Testis (tissue), 3 donors: ENCODE measurements around the gene ZFP3. TPM values are rescaled to one million over a fixed set of nuclear protein-coding genes. Genes with fewer than 3 reads are reported as not detected.
"Not testable (repeated sequence)": the region's sequence is repeated elsewhere in the genome, so short reads cannot be mapped to it uniquely, and the experiment has no call there.

Experiments
- DNase-seq: peaks from one replicate; pipeline ENCODE4 v3.0.0-alpha.2; 2019
- H3K27ac ChIP-seq, 2 donors: fragments of 200-600 bp; sonication (generic); one replicate each; pipeline ENCODE4 v1.5.1; 2019
- H3K27me3 ChIP-seq: fragments of 200-600 bp; sonication (generic); one replicate; pipeline ENCODE4 v1.5.1; 2019
- H3K36me3 ChIP-seq: fragments of 200-600 bp; sonication (generic); one replicate; pipeline ENCODE4 v1.5.1; 2017; ENCODE audit warnings: low read depth; ENCODE audit errors: missing control alignments
- H3K4me1 ChIP-seq: fragments of 200-600 bp; sonication (generic); one replicate; pipeline ENCODE4 v1.5.1; 2019
- H3K4me3 ChIP-seq, 2 donors: fragments of 200-600 bp; sonication (generic); one replicate each; pipeline ENCODE4 v1.5.1; 2017 to 2019
- H3K9me3 ChIP-seq: fragments of 200-600 bp; sonication (generic); one replicate; pipeline ENCODE4 v1.5.1; 2017
- POLR2A ChIP-seq: fragments of 450-650 bp; IDR thresholded peaks from one replicate; pipeline ENCODE4 v1.6.1; 2017; ENCODE audit warnings: antibody characterized with exemption, mild to moderate bottlenecking, moderate library complexity
- WGBS, 2 donors: methylation state at CpG; one replicate each; pipeline ENCODE4 v1.1.5; 2018; 5-methylcytosine and 5-hydroxymethylcytosine counted together
- intact Hi-C: fragments of 100-400 bp; cut with DNase I; formaldehyde crosslinking; loops from one replicate; pipeline ENCODE4 v1.15.1; 2023; ENCODE audit warnings: low total_unique reads
- polyA plus RNA-seq: library from polyadenylated mRNA; stranded (reverse); fragments of 350-450 nt; fragmentation: Illumina TruSeq; extraction: RNeasy Lipid Tissue Mini Kit (QIAGEN cat#74804); gene quantifications from one replicate; pipeline ENCODE4 v1.2.3, GENCODE V29; 2014; ENCODE audit warnings: low read depth, low replicate concordance; ENCODE audit not compliant: insufficient read depth
- total RNA-seq, 2 donors: library from RNA; depleted of rRNA; stranded (reverse); fragments of >200 nt; gene quantifications; one replicate each; pipeline ENCODE4 v1.2.3, GENCODE V29; 2016
- TF ChIP-seq, protein P1 (sequence below), 3 experiments: fragments of 450-650 bp in 2 of 3; fragments of 200-600 bp in 1 of 3; sonication (generic) in 1 of 3; IDR thresholded peaks; one replicate each; pipeline ENCODE4 v1.5.1; 2016 to 2019; ENCODE audit warnings: antibody characterized with exemption in 3 of 3, mild to moderate bottlenecking in 2 of 3, moderate library complexity in 1 of 3

The ZFP3 gene
- total and polyA plus RNA-seq, 3 donors from 2014 or later, result 4.6 to 7.2 (median 6.4) TPM

DNA sequence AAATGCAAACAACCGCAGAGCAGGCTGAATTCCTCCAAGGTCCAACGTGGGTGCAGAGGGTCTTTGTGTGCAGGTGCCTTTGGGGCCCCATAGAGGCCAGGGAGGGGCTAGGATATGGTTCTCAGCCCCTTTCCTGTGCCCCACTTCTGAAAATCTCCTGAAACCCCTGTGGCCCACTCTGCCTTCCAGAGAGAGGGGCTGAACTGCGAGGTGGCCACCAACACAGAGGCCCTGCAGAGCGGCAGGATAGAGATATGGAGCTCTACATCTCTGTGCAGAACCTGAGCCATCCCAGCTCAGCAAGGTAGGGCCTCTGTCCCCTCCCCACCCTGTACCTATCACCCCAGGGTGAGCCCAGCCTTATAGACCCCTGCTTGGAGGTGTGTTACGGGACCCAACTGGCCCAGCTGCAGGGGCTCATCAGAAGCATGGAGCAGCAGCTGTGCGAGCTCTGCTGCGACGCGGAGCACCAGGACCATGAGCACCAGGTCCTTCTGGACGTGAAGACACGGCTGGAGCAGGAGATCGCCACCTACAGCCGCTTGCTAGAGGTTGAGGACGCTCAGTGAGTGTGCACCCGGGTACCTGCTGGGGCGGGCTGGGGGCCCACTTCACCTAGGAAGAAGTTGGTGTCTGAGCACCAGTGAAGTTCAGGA lies 43.0 kb downstream of the ZFP3 start:
- Histone ChIP-seq H3K27ac (no peak overlapping the region), H3K27me3 (no peaks in the 10 kb centered on the region), H3K9me3 (no peaks in the 10 kb centered on the region), H3K36me3 (no peaks in the 10 kb centered on the region), H3K4me3 (no peak overlapping the region), H3K4me1 (no peaks in the 10 kb centered on the region)
- intact Hi-C loops, result no loop called here
- WGBS, 2 donors, result 93 to 94% methylated on average over 5 to 16 of the region's 16 CpGs
- peak; percentile 7 for DNase-seq
- TF ChIP-seq, protein P1, sequence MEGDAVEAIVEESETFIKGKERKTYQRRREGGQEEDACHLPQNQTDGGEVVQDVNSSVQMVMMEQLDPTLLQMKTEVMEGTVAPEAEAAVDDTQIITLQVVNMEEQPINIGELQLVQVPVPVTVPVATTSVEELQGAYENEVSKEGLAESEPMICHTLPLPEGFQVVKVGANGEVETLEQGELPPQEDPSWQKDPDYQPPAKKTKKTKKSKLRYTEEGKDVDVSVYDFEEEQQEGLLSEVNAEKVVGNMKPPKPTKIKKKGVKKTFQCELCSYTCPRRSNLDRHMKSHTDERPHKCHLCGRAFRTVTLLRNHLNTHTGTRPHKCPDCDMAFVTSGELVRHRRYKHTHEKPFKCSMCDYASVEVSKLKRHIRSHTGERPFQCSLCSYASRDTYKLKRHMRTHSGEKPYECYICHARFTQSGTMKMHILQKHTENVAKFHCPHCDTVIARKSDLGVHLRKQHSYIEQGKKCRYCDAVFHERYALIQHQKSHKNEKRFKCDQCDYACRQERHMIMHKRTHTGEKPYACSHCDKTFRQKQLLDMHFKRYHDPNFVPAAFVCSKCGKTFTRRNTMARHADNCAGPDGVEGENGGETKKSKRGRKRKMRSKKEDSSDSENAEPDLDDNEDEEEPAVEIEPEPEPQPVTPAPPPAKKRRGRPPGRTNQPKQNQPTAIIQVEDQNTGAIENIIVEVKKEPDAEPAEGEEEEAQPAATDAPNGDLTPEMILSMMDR (IDR thresholded peaks at IDR 0.05), result no peak
- no peak for TF ChIP-seq POLR2A

DNA sequence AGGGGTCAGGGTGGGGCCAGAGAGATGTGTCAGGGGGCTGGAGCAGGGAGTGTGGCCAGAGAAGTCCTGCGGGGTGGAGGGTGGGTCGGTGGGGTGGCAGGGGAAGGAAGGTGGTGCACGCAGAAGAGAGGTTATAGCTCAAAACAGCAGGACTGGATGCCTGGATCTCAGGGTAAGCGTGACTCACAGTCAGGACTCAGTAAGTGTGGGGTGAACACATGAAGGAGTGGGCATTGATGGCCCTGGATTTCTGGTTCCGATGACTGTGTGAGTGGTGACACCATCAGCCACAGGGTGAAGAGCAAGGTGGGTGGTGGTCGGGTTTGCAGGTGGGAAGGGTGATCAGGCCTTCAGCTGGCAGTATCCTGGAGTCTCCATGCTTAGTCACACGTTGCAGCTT lies 43.8 kb downstream of the ZFP3 start:
- 54 to 65% methylated on average over 7 of the region's 7 CpGs for WGBS, 2 donors
- H3K4me3 ChIP-seq, result peak overlapping the region in 1 of 2 donors; percentile 57

DNA sequence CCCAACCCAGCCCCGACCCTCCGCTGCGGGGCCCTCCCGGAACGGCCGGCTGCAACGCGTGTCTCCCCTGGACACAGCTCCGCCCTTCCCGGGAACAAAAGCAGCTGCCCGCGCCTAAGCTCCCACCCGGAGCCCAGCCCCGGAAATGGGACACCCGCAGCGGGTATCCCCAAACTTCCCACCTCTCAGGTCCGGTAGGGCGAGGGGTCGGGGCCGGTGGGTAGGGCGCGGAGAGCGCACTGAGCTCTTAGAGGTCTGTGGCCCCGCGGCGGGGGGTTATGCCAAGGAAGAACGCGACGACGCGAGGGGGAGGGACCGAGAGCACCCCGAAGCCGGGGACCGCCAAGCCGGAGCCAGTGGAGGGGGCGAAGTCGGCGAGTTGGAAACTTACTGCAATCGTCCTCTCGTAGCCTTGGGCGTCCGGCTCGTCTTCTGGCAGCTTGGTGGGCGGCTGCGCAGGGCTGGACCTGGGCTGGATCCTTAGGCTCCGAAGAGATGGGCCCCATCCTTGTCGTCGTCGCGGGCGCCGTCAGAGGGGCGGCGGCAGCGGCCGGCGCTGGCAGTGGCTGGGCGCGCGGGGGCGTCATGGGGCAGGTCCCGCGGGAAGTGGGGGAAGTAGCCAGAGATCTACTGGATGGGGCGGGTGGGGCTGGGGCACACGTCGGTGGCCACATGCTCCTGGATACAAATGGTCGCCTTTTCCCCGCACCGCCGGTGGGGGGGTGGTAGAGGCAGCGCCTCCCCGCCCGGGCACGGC lies 44.5 kb downstream of the ZFP3 start:
- H3K27ac ChIP-seq, result peak overlapping the region in 1 of 2 donors; percentile 35
- no peaks in the 10 kb centered on the region for H3K27me3 ChIP-seq
- H3K36me3 ChIP-seq, result no peaks in the 10 kb centered on the region
- TF ChIP-seq, protein P1 (IDR thresholded peaks at IDR 0.05), result no peak
- no peak for TF ChIP-seq POLR2A
- DNase-seq, result peak; percentile 21
- no peaks in the 10 kb centered on the region for H3K4me1 ChIP-seq
- H3K4me3 ChIP-seq, result peak overlapping the region; percentile 39 to 57
- no peaks in the 10 kb centered on the region for H3K9me3 ChIP-seq
- WGBS, 2 donors, result 2% methylated on average over 32 to 70 of the region's 75 CpGs
- intact Hi-C loops, result no loop called here

More for the DNA sequence above, 43.8 kb downstream of the ZFP3 start:
- H3K36me3 ChIP-seq, H3K27me3 ChIP-seq, H3K9me3 ChIP-seq, intact Hi-C loops, H3K4me1 ChIP-seq: not testable (repeated sequence)
- peak overlapping the region in 1 of 2 donors; percentile 35 for H3K27ac ChIP-seq
- DNase-seq, result peak; percentile 12

DNA sequence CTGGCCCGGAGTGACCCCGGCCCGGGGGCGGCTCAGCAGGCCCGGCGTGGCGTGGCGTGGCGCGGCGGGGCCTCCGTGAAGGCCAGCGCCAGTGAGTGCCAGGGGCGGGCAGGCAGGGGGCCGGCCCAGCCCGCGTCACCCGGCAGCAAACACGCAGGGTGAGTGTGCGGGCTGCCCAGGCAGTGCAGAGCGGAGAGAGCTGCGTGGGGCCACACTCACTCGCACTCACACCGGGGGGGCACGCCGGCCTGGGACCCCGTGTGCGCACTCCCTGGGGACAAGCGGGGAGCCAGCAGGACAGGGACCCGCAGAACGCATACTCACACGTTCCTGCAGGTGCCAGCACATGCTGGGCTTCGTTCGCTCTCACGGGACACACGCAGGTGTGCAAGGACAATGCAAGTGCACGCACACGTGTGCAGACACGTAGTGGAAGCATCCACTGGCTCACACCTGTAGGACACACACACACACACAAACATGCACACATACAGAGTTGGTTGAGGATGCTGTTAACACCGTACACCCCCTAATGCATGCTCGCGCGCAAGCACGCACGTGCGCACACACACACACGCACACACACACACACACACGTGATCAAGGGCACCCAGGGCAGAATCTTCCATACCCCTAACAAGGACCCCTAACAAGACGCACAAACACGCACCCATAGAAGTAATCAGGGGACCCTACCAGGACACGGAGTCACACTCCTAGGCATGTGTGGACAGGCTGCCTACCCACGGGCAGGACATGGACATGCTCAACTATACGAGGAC lies 45.3 kb downstream of the ZFP3 start:
- DNase-seq, result peak; percentile 8
- no peaks in the 10 kb centered on the region for H3K36me3 ChIP-seq
- no peaks in the 10 kb centered on the region for H3K9me3 ChIP-seq
- intact Hi-C loops, result no loop called here
- TF ChIP-seq POLR2A, result no peak
- TF ChIP-seq, protein P1 (IDR thresholded peaks at IDR 0.05), result no peak
- H3K4me1 ChIP-seq, result no peaks in the 10 kb centered on the region
- no peaks in the 10 kb centered on the region for H3K27me3 ChIP-seq
- peak overlapping the region in 1 of 2 donors; percentile 39 for H3K4me3 ChIP-seq
- 40 to 57% methylated on average over 20 to 29 of the region's 53 CpGs for whole genome bisulfite sequencing, 2 donors
- H3K27ac ChIP-seq, result peak overlapping the region in 1 of 2 donors; percentile 35

DNA sequence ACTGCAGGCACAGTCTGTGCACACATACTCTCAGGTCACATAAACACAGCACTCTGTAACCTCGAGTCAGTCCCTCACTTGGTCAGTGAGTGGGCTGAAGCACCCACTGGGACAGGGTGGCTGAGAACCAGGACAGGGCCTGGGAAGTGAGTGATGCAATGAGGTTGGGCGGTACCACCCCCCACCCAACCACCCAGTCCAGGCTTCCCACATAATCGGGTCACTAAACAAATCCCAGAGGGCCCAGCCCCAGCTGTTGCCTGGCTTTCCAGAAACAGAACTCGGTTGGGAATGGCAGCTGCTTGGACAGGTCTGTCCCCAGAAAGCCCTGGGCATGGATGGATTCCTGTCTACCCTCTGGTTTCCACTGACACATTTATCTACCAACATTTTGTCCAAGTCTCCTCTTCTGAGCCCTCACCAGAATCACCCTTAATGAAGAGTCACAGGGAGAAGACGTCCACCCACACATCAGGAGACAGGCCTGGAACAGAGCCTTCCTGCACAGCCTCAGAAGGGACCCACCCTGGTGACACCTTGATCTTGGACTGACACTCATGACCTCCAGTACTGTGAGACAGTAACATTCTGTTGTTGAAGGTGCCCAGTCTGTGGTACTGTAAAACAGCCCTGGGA lies 46.0 kb downstream of the ZFP3 start:
- DNase-seq, result peak; percentile 8
- H3K27me3 ChIP-seq, intact Hi-C loops, H3K9me3 ChIP-seq, H3K36me3 ChIP-seq, H3K4me3 ChIP-seq, H3K27ac ChIP-seq, H3K4me1 ChIP-seq: not testable (repeated sequence)
- 59 to 83% methylated on average over 3 to 4 of the region's 5 CpGs for WGBS, 2 donors

DNA sequence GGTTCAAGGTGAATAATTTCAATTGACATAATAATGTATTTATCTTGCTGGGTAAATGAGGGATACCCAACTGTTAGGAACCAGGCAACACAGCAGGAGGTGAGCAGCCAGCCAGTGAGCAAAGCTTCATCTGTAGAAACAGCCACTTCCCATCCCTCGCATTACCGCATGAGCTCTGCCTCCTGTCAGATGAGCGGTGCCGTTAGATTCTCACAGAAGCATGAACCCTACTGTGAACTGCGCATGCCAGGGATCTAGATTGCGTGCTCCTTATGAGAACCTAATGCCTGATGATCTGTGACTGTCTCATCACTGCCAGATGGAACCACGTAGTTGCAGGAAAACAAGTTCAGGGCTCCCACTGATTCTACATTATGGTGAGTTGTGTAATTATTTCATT lies 46.6 kb downstream of the ZFP3 start:
- H3K27ac ChIP-seq, intact Hi-C loops, H3K4me3 ChIP-seq, H3K27me3 ChIP-seq, H3K9me3 ChIP-seq, H3K4me1 ChIP-seq, H3K36me3 ChIP-seq: not testable (repeated sequence)
- DNase-seq, result peak; percentile 6
- WGBS, 2 donors, result 88 to 90% methylated on average over 7 of the region's 7 CpGs
